Panc1 (cell line): ENCODE results near the gene DVL1. TPM values are rescaled to one million over a fixed set of nuclear protein-coding genes. Genes with fewer than 3 reads are reported as not detected.

Experiments used
- ATAC-seq: fragments of 200-7000 bp; cut with Tn5 transposase; 2 replicates; pipeline ENCODE4 v1.9.1; 2020; ENCODE audit warnings: mild to moderate bottlenecking, moderate library complexity
- BruUV-seq: library from RNA; stranded (reverse); fragments of 400-500 nt; replicated peaks from 2 replicates; lab custom pipeline; 2021; lab: Mats Ljungman, UMichigan
- CTCF ChIA-PET: fragments of 300-600 bp; sonication (Branson Sonifier 250); formaldehyde crosslinking; loops from one replicate; lab custom pipeline; 2022; ENCODE audit warnings: antibody characterized with exemption; lab: Charles Lee
- POLR2A ChIA-PET: fragments of 300-600 bp; sonication (Branson Sonifier 250); formaldehyde crosslinking; loops from one replicate; lab custom pipeline; 2022; ENCODE audit warnings: antibody characterized with exemption; lab: Charles Lee
- DNase-seq: peaks from one replicate; pipeline ENCODE4 v3.0.0-alpha.2; 2010; ENCODE audit warnings: low read depth, low spot score
- H3K27ac ChIP-seq: 2 replicates; pipeline ENCODE4 v1.5.1; 2011; ENCODE audit warnings: mild to moderate bottlenecking, low read length, inconsistent platforms
- H3K27me3 ChIP-seq: fragments of 200-500 bp; sonication (Bioruptor generic); 2 replicates; pipeline ENCODE4 v1.6.0; 2014; ENCODE audit warnings: low read length, inconsistent platforms; ENCODE audit not compliant: control insufficient read depth, insufficient read depth
- H3K36me3 ChIP-seq: fragments of 200-500 bp; sonication (Bioruptor generic); 2 replicates; pipeline ENCODE4 v1.5.1; 2014; ENCODE audit warnings: inconsistent platforms, mild to moderate bottlenecking, low read length, moderate library complexity; ENCODE audit not compliant: control insufficient read depth, insufficient read depth
- H3K4me1 ChIP-seq: 2 replicates; pipeline ENCODE4 v1.5.1; 2011; ENCODE audit warnings: inconsistent platforms, mild to moderate bottlenecking, low read length, moderate library complexity; ENCODE audit not compliant: control insufficient read depth, insufficient read depth
- H3K4me3 ChIP-seq, 2 experiments: 2 replicates each; pipeline ENCODE4 v1.5.1; 2011 to 2012; ENCODE audit warnings: low read depth in 2 of 2, low read length in 2 of 2, mild to moderate bottlenecking in 2 of 2, inconsistent platforms in 1 of 2, moderate library complexity in 1 of 2
- H3K9me3 ChIP-seq: fragments of 200-500 bp; sonication (Bioruptor generic); 2 replicates; pipeline ENCODE4 v1.5.1; 2014; ENCODE audit warnings: low read depth, mild to moderate bottlenecking, inconsistent platforms, low read length, moderate library complexity; ENCODE audit not compliant: control insufficient read depth, insufficient read depth
- POLR2AphosphoS5 ChIP-seq: IDR thresholded peaks from 2 replicates; pipeline ENCODE4 v1.6.1; 2012; ENCODE audit warnings: mild to moderate bottlenecking, low read depth, low read length, moderate library complexity
- SIN3A ChIP-seq: IDR thresholded peaks from 2 replicates; pipeline ENCODE4 v1.6.1; 2012; ENCODE audit warnings: low read depth, mild to moderate bottlenecking, low read length, moderate library complexity, borderline replicate concordance; ENCODE audit not compliant: insufficient read depth
- TCF7L2 ChIP-seq: IDR thresholded peaks from 2 replicates; pipeline ENCODE4 v1.6.1; 2011; ENCODE audit warnings: mild to moderate bottlenecking, low read depth, low read length, inconsistent platforms
- in situ Hi-C: cut with HindIII; loops from 2 replicates; pipeline ENCODE4 v1.10.0; 2016; ENCODE audit warnings: low sequenced_read_pairs, low pct_unique_long_range_greater_than_20kb
- intact Hi-C: fragments of 100-400 bp; cut with micrococcal nuclease; formaldehyde crosslinking; loops from one replicate; pipeline ENCODE4 v1.10.0; 2022; ENCODE audit not compliant: unreplicated experiment
- total RNA-seq: library from RNA; stranded (reverse); gene quantifications from one replicate; pipeline ENCODE4 v1.2.1, GENCODE V29; 2021; ENCODE audit not compliant: unreplicated experiment
- TF ChIP-seq, protein P1 (sequence below), 2 experiments: IDR thresholded peaks; 2 replicates each; pipeline ENCODE4 v1.6.1; 2011 to 2012; ENCODE audit warnings: low read depth in 2 of 2, control low read depth in 1 of 2, low read length in 1 of 2, mild to moderate bottlenecking in 1 of 2, moderate library complexity in 1 of 2; ENCODE audit not compliant: insufficient read depth in 1 of 2
- TF ChIP-seq, protein P2 (sequence below): fragments of 450-650 bp; IDR thresholded peaks from 2 replicates; pipeline ENCODE4 v1.5.1; 2017; ENCODE audit warnings: mild to moderate bottlenecking

DVL1 gene
- total RNA-seq, 1 experiment from 2014 or later = 144 TPM

DNA sequence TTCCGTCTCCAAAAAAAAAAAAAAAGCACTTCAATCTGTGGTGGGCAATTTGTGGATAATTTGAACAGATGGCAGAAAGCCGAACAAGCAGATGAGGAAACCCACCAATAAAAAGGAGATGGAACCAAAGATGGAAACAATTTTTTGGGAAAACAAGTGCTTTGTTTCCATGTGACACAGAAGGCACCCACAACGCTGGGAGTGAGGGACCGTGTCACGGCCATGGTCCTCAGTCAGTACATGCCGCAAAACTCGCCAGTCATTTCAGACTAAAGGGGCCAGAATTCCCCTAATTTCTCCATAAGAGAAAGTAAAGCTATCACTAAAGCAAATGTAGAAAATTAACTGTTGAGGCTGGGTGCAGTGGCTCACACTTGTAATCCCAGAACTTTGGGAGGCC lies 44.9 kb upstream of the DVL1 start:
- POLR2A ChIA-PET = interaction anchor here (0.7 kb wide), 1 partner anchor 20 kb away, joined by 4 read pairs; no protein-coding TSS in a partner anchor
- Histone ChIP-seq H3K36me3 (peaks cover 32% of the 10 kb centered on the region), H3K9me3 (no peaks in the 10 kb centered on the region), H3K27ac (no peak overlapping the region), H3K4me1 (peaks cover 10% of the 10 kb centered on the region), H3K27me3 (no peaks in the 10 kb centered on the region), H3K4me3 (no peak overlapping the region)
- no peak for ATAC-seq
- no peak for DNase-seq
- TF ChIP-seq, protein P1, sequence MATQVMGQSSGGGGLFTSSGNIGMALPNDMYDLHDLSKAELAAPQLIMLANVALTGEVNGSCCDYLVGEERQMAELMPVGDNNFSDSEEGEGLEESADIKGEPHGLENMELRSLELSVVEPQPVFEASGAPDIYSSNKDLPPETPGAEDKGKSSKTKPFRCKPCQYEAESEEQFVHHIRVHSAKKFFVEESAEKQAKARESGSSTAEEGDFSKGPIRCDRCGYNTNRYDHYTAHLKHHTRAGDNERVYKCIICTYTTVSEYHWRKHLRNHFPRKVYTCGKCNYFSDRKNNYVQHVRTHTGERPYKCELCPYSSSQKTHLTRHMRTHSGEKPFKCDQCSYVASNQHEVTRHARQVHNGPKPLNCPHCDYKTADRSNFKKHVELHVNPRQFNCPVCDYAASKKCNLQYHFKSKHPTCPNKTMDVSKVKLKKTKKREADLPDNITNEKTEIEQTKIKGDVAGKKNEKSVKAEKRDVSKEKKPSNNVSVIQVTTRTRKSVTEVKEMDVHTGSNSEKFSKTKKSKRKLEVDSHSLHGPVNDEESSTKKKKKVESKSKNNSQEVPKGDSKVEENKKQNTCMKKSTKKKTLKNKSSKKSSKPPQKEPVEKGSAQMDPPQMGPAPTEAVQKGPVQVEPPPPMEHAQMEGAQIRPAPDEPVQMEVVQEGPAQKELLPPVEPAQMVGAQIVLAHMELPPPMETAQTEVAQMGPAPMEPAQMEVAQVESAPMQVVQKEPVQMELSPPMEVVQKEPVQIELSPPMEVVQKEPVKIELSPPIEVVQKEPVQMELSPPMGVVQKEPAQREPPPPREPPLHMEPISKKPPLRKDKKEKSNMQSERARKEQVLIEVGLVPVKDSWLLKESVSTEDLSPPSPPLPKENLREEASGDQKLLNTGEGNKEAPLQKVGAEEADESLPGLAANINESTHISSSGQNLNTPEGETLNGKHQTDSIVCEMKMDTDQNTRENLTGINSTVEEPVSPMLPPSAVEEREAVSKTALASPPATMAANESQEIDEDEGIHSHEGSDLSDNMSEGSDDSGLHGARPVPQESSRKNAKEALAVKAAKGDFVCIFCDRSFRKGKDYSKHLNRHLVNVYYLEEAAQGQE (IDR thresholded peaks at IDR 0.05; ENCODE audit: insufficient read depth in 1 of 2, low read depth in 2 of 2, low read length in 1 of 2) = no peak
- TF ChIP-seq POLR2AphosphoS5 (no peak), TCF7L2 (no peak), SIN3A (no peak)
- TF ChIP-seq, protein P2, sequence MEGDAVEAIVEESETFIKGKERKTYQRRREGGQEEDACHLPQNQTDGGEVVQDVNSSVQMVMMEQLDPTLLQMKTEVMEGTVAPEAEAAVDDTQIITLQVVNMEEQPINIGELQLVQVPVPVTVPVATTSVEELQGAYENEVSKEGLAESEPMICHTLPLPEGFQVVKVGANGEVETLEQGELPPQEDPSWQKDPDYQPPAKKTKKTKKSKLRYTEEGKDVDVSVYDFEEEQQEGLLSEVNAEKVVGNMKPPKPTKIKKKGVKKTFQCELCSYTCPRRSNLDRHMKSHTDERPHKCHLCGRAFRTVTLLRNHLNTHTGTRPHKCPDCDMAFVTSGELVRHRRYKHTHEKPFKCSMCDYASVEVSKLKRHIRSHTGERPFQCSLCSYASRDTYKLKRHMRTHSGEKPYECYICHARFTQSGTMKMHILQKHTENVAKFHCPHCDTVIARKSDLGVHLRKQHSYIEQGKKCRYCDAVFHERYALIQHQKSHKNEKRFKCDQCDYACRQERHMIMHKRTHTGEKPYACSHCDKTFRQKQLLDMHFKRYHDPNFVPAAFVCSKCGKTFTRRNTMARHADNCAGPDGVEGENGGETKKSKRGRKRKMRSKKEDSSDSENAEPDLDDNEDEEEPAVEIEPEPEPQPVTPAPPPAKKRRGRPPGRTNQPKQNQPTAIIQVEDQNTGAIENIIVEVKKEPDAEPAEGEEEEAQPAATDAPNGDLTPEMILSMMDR = no peak
- in situ Hi-C loops = no loop called here
- intact Hi-C loops = no loop called here
- CTCF ChIA-PET = no interaction called here
- no TSS peak for BruUV-seq

DNA sequence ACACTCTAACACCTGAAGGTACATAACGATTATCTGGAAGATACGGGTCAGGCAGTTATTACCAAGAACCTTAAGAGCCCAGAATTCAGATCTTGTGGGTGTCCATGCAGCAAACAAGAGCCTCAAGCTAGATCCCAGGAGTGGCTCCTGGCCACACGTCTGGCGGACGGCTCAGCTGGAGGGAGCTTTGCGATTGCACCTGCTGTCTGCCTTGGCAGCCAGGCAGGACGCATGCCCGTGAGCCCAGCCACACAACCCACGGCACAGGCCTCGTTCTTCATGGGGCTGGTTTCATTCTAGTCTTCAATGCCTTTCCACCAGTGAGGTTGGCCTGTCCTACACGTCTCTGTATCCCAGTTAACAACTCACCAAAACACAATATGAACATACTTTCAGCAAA lies 44.2 kb upstream of the DVL1 start:
- CTCF ChIA-PET = no interaction called here
- POLR2A ChIA-PET = no interaction called here
- no peak overlapping the region for H3K27ac ChIP-seq
- intact Hi-C loops (no loop called here), in situ Hi-C loops (no loop called here)
- H3K4me3 ChIP-seq = no peak overlapping the region
- ATAC-seq (no peak), DNase-seq (no peak)
- no TSS peak for BruUV-seq
- no peaks in the 10 kb centered on the region for H3K27me3 ChIP-seq
- peaks cover 32% of the 10 kb centered on the region for H3K36me3 ChIP-seq
- no peaks in the 10 kb centered on the region for H3K9me3 ChIP-seq
- TF ChIP-seq, protein P2 = no peak
- TF ChIP-seq SIN3A = no peak
- TF ChIP-seq, protein P1 (IDR thresholded peaks at IDR 0.05; ENCODE audit: insufficient read depth in 1 of 2, low read depth in 2 of 2, low read length in 1 of 2) = no peak
- TF ChIP-seq POLR2AphosphoS5 = no peak
- TF ChIP-seq TCF7L2 = no peak
- peaks cover 10% of the 10 kb centered on the region for H3K4me1 ChIP-seq
